CD4-positive, alpha-beta T cell treated with Interleukin-4 for 1 hour (primary cell): Measurements from ENCODE around the gene ROCK2.
"Not testable (repeated sequence)": the region's sequence is repeated elsewhere in the genome, so short reads cannot be mapped to it uniquely, and the experiment has no call there.

Experiments used
- DNase-seq, 2 donors: peaks; one replicate each; pipeline ENCODE4 v3.0.0-alpha.2; 2020 to 2022

The ROCK2 gene

DNA sequence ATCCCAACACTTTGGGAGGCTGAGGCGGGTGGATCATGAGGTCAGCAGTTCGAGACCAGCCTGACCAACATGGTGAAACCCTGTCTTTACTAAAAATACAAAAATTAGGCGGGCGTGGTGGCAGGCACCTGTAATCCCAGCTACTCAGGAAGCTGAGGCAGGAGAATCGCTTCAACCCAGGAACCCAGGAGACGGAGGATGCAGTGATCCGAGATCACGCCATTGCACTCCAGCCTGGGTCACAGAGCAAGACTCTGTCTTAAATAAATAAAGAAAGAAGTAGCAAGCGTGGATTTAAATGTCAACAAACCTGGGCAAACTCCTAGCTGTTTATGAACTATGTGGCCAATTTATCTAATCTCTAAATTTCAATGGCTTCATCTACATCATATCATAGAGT is 82.9 kb downstream of the ROCK2 start:
- DNase-seq = not testable (repeated sequence)

DNA sequence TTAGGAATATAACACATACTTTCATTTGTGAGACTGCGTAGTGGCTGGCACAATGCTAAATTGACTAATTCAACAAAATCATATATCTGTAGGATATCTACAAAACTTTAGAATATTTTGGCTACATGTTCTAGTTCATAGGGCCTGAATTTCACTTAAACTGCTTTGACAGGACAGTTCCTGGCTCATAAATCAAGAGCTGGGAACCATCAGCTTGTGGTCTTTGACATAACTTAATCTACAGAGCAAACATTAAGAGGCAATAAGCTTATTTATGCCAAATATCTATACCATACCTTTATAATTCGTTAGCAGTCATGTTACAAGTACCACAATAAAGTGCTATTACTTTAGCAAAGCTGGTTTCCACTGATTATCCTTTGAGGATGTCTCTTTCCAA is 83.5 kb downstream of the ROCK2 start:
- DNase-seq = no peak

DNA sequence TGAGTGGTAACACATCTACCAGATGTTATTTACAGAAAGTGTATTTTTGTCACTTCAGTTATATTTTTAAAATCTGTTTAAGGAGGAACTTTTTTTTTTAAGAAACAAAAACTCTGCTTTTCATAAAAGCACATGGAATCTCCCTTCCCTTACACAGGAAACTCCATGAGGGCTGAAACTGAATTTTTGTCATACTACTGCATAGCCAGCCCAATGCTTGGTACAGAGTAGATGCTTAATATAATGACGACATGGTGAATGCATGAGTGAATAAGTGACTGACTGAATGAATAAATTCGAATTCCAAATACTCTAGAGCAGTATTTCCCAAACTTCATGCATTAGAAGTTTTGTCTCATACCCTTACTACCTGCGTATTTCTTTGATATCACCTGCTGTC is 86.5 kb downstream of the ROCK2 start:
- DNase-seq = no peak

DNA sequence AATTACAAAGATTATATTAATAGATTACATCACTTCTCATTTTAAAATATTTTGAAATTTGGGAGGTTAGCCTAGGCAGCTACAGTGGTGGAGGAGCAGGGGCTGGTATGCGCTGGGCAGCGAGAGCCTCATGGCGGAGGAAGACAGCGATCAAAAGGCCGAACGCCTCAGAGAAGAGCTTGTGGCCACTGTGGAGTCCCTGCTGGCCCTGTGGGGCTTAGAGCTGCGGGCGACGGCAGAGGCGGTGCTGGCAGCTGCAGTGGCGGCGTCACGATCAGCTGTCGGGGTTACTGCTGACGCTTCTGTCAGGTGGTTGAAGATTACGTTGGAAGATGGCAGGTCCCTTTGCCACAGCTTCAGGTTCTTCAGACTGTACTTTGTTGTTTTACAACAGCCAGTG is 87.4 kb downstream of the ROCK2 start:
- DNase-seq = no peak

DNA sequence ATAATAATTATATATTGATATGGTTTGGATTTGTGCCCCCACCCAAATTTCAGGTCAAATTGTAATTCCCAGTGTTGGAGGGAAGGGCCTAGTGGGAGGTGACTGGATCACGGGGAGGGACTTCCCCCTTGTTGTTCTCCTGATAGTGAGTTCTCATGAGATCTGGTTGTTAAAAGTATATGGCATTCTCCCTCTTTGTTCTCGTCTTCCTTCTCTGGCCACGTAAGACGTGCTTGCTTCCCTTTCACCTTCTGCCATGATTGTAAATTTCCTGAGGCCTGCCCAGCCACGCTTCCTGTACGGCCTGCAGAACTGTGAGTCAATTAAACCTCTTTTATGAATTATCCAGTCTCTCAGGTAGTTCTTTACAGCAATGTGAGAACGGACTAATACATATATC is 88.3 kb downstream of the ROCK2 start:
- no peak for DNase-seq

DNA sequence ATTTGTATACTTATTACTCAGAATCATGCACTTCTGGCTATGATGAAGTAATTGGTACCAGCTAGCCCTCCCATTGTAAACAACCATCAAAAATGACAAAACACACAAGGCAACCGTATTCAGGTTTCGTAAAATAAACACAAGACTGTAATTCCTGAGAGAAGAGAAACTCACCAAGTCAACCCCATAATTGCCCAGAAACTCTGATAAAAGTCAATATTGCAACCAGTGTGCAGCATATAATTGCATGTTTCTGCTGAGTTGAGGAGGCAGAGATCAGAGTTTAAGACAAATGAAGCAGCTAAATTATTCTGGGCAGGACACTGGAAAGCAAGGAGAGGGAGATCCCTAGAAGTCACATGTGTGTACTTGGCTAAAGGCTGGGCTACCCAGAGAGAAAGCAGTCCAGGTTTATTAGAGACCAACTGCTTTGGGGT is 90.3 kb downstream of the ROCK2 start:
- DNase-seq = no peak

DNA sequence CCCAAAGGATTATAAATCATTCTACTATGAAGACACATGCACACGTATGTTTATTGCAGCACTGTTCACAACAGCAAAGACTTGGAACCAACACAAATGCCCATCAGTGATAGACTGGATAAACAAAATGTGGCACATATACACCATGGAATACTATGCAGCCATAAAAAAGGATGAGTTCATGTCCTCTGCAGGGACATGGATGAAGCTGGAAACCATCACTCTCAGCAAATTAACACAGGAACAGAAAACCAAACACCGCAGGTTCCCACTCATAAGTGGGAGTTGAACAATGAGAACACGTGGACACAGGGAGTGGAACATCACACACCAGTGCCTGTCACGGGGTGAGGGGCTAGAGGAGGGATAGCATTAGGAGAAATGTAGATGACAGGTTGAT is 92.0 kb downstream of the ROCK2 start:
- not testable (repeated sequence) for DNase-seq

DNA sequence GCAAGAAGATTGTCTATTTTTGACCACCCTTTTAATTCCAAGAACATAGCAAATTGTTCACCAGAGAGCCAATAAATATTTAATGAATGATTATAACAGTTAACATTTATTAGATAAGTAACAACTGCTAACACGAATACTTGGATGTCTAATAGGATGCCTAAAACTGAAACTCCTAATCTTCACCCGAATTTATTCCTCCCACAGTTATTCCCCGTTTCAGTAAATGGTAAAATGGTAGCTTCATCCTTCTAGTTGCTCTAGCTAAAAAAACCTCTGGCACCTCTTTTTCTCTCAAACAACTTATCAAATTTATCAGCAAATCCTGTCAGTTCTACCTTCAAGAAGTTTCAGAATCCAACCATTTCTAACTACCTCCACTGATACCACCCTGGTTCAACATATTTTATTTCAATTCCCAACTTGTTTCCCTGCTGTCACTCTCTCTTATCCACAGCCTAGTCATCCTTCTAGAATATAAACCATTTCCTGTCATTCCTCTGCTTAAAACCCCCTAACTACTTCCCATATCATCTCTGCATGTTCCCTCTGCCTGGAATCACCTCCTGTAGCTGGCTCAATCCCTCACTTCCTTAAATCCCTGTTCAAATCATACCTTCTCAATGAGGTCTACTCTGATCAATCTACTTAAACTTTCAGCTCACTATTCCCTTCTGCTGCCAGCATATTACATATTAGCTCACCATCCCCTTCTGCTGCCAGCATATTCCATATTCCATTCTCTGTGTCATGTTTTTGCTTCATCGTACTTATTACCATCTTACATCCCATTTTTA is 93.8 kb downstream of the ROCK2 start:
- no peak for DNase-seq

DNA sequence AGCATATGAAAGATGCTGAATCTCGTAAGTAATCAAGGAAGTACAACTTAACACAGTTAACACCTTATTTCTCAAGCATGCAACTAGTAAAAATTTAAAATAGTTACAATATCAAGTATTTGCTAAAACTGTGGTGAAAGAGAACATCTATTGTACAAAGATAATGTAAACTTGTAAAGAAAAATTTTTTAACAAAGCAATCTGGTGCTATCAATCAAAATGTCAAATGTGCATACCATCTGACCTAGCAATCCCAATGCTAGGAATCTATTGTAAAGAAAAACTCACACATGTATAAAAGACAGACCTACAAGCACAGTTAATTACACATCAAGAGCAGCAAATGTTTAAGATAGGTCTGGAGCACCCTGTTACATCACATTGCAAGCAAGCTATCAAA is 99.1 kb downstream of the ROCK2 start:
- no peak for DNase-seq

DNA sequence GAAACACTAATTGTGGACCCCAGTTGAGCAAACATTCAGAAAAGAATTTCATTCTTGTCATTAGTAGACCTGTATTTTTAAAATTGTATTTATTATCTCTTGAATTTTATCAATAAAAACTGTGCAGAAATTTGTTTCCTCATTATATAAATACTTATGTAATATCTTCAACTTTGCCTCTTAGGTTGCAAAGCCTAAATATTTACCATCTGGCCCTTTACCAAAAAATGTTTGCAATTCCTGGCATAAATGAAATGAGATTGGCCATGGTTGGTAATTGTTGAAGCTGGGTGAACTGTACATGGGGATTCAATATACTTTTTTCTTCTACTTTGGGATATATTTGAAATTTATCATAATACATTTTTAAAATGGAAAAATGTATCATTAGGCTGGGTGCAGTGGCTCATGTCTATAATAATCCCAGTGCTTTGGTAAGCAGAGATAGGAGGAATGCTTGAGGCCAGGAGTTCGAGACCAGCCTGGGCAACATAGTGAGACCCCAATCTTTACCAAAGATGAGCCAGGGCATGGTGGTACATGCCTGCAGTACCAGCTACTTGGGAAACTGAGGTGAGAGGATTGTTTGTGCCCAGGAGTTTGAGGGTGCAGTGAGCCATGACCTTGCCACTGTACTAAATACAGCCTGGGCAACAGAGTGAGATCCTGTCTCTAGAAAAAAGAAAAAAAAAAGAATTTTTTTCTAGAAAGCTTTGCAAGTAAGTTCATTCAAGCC is 100.2 kb downstream of the ROCK2 start:
- DNase-seq = no peak

DNA sequence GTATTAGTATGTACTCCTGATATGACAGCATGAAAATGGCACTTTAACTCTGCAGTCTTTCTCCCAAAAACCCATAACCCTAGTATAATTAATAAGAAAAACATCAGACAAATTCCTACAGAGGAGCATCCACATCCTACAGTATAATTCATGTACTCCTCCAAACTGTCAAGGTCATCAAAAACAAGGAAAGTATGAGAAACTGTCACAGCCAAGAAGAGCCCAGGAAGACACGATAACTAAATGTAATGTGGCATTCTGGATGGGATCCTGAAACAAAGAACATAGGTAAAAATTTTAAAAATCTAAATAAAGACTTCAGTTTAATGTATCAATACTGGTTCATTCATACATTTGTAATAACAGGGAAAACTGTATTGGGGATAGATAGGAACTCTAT is 100.9 kb downstream of the ROCK2 start:
- DNase-seq = no peak

DNA sequence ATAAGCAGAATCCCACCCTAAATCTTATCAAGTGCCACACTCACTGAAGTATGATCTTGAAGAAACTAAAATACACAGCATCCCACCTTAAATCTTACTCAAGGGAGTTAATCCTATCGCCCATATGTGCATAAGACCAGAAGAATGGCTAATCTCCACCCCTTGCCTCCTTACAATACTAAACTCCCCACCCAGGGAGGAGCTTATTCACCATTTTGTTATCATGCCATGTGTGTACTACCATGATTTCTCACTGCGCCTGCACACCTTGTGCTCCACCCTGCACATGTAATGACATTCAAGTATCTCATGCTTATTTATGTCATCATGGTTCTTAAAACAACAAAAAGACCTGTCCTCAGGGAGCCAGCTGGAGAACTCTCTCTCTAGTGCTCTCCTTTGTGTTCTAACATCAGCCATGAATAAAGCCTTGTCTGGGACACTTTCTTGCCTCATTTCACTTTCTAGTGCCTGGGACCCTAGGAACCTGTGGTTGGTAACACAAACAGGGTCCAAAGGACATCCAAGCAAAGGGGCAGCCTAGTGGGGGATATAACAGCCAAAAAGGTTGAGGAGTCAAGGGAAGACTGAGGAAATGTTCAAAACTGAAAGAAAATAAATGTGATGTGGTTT is 101.8 kb downstream of the ROCK2 start:
- DNase-seq = no peak

DNA sequence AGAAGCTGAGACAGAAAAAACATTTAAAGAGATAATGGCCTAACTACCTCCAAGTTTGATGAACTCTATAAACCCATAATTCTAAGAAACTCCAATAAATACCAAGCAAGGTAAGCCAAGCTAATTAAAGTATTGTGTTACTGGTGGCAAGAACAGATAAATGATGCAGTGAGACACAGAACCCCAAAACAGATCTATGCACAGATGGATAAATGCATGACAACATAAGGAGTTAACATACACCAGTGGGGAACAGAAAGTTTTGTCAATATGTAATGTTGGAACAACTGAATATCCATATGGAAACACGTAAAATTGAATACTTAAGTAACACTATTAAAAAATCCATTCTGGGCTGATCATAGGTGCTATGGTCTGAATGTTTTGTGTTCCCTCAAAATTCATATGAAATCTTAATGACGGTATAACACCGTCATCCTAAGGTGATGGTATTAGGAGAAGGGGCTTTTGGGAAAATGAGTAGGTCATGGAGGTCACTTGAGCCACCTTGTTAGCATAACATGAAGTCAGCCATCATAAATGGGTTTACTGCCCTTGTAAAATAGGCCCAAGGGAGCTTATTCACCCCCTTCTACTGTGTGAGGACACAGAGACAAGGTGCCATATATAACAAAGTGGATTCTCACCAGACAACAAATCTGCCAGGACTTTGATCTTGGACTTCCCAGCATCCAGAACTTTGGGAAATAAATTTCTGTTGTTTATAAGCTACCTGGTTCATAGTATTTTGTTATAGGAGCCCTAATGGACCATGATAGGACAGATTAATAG is 102.8 kb downstream of the ROCK2 start:
- DNase-seq = no peak

DNA sequence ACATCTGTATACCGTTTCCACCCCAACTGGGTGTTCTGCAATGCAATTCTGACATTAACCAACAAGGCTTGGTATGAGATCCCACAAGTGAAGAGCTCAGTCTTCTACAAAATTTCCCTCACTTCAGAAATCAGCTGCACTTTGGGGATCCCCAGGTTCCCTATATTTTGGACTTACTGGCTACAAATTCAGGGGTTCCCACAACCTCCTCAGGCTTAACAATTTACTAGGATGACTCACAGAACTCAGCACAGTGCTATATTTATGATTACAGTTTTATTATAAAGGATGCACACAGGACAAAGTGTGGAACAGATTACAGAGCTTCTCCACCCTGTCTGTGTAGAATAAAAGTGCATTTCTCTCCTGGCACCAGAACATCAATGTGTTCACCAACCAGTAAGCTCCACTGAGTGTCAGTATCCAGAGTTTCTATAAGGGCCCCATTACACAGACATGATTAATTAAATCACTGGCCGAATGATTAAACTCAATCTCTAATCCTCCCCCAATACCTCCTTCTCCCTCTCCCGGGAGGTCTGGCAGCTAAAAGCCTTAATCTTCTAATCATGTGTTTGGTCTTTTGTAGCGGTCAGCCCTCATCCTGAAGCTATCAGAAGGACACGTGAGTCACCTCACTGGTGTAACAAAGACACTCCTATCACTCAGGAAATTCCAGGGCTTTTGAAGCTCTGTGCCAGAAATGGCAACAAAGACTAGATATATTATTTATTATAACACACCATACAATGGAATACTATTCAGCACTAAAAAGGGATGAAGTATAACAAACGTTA is 104.6 kb downstream of the ROCK2 start:
- no peak for DNase-seq

DNA sequence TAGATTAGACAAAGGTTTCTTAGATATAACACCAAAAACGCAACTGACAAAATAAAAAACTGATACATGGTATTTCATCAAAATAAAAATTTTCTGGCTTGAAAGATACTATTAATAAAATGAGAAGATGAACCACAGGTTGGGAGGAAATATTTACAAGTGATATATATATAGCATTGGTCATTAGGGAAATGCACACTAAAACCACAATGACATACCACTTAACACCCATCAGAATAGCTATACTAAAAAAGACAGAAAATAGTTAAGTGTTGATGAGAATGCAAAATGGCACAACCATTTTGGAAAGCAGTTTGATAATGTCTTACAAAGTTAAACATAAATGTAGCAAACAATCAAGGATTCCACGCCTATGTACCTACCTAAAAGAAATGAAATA is 105.3 kb downstream of the ROCK2 start:
- no peak for DNase-seq

DNA sequence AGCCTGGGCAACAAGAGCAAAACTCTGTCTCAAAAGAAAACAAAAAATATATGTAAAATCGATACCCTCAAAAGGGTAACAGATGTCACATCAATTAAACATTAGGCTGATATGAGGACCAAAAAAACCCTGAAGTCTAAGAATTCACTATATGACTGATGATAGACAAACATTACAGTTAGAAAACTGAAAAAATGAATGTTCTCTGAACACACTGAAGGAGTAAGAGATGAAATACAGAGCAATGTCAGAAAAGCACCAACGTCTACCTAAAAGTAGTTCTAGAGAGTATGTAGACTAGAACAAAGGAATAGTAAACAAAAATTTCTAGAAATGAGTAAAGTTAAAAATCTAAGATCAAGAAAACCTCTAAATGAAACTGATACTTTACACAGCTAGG is 107.3 kb downstream of the ROCK2 start:
- no peak for DNase-seq

DNA sequence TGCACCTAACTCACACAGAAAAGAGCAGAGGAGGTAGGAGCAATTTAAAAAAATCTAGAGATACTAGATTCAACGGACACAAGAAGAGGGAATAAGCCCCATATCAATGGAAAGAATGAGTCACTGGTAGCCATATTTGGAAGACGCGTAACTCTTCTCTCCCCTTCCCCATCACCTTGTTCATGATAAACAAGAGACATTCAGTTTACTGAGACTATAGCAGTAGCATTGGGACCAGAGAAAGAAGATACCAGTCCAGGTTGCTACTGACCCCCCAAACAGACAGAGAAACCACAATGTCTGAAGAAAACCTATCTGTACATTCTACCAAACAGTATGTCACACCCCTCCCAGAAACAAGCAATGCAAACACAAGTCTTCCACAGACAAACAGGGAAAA is 108.1 kb downstream of the ROCK2 start:
- DNase-seq = no peak

DNA sequence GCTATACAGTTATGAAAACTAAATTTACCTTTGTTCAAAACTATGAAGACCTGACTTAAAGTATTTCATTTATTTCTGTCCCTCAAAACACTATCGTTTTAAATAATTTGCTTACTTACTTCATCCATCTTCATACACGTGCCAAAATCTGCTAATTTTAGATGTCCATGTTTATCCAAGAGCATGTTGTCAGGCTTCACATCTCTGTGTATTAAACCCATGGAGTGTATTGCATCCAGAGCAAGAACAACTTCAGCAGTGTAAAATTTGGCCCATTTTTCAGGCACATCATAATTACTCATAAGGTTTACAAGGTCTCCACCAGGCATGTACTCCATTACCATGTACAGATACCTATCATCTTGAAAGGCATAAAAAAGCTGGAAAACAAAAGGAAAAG is 108.9 kb downstream of the ROCK2 start:
- no peak for DNase-seq

DNA sequence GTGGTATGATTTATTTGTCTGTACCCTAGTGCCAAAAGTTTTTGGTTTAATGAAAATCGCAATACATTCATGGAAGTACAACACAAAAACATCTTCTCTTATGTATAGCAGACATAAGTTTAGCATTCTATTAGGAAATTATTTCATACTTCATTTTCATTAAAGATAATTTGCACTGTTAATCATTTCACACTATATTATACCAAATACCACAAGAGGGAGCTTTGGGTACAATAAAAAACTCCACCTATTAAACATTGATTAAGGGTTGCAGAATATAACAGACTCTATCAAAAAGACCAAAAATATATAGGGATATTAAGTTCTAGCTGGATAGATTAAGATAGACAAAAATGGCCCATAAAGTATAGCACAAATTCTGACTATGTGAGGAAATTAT is 110.1 kb downstream of the ROCK2 start:
- DNase-seq = peak in 1 of 2 donors; percentile 11

DNA sequence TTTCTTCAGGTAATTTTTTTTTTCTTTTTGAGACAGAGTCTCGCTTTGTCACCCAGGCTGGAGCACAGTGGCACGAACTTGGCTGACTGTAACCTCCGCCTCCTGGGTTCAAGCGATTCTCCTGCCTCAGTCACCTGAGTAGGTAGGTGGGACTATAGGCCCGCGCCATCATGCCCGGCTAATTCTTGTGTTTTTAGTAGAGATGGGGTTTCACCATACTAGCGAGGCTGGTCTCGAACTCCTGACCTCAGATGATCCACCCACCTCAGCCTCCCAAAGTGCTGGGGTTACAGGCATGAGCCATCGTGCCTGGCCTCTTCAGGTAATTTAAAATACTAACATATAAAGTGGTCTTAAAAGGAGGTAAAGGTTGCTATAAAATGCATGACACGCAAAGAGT is 113.2 kb downstream of the ROCK2 start:
- DNase-seq = not testable (repeated sequence)

DNA sequence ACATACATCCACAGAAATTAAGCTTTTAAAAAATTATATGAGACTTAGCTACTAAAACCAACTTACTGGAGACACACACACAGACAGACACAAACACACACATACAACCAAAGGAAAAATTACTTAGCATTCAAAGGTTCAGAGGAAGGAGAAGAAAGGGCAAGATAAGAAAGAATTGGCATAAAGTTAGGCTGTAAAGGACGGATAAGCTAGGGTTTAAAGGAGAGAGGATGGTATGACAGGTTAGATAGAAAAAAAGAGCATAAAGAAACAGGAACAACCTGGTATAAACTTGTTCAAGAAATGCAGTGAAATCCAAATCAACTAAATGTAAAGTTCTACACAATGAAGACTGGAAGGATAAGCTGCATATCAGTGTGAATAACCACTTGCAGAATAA is 115.7 kb downstream of the ROCK2 start:
- DNase-seq = no peak

DNA sequence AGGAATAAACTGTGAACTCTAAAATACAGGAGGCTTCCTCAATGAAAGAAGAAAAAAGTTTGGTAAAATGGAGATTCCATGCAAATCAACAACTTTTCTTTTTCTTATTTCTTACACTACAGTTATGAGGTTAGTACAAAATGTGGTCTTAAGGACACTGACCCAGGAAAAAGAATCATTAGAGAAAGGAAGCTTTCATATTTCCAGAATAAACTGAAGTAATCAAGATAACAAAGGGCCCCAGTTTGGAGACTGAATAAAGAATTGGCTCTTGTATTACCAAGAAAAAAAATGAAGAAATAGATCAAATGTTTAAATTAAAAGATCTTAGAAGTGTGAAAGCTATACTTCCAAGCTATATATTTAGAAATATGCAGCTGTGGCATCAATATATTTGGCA is 116.8 kb downstream of the ROCK2 start:
- DNase-seq = no peak
